MCF 10A (cell line): ENCODE results near the gene TAF8. TPM values are rescaled to one million over a fixed set of nuclear protein-coding genes. Genes with fewer than 3 reads are reported as not detected.

Source experiments
- BruUV-seq: library from RNA; stranded (reverse); fragments of 400-500 nt; replicated peaks from 2 replicates; lab custom pipeline; 2021; lab: Mats Ljungman, UMichigan
- CTCF ChIA-PET: fragments of 300-600 bp; sonication (Branson Sonifier 250); formaldehyde crosslinking; extraction: SDS; loops from one replicate; lab custom pipeline; 2021; ENCODE audit warnings: antibody characterized with exemption, inconsistent platforms; lab: Yijun Ruan, JAX
- POLR2A ChIA-PET: fragments of 300-600, 350-650 bp; sonication (Branson Sonifier 250); formaldehyde crosslinking; extraction: SDS; loops from one replicate; lab custom pipeline; 2020; ENCODE audit warnings: antibody characterized with exemption, inconsistent platforms; lab: Yijun Ruan, JAX
- DNase-seq: peaks from one replicate; pipeline ENCODE4 v3.0.0-alpha.2; 2018; ENCODE audit not compliant: unreplicated experiment
- H3K27ac Mint-ChIP-seq: one replicate; pipeline ENCODE4 v1.8.0; 2022; ENCODE audit warnings: mild to moderate bottlenecking, low read depth, mixed read lengths; ENCODE audit not compliant: unreplicated experiment
- H3K27me3 Mint-ChIP-seq: one replicate; pipeline ENCODE4 v1.8.0; 2022; ENCODE audit warnings: mixed read lengths; ENCODE audit not compliant: insufficient read depth, unreplicated experiment
- H3K36me3 Mint-ChIP-seq: one replicate; pipeline ENCODE4 v1.8.0; 2022; ENCODE audit warnings: mild to moderate bottlenecking, moderate library complexity, mixed read lengths; ENCODE audit not compliant: insufficient read depth, unreplicated experiment
- H3K4me1 Mint-ChIP-seq: one replicate; pipeline ENCODE4 v1.8.0; 2022; ENCODE audit warnings: mixed read lengths; ENCODE audit not compliant: insufficient read depth, unreplicated experiment
- H3K4me3 Mint-ChIP-seq: one replicate; pipeline ENCODE4 v1.8.0; 2022; ENCODE audit warnings: mild to moderate bottlenecking, moderate library complexity, mixed read lengths; ENCODE audit not compliant: unreplicated experiment
- H3K9me3 Mint-ChIP-seq: one replicate; pipeline ENCODE4 v1.8.0; 2022; ENCODE audit warnings: mixed read lengths; ENCODE audit not compliant: unreplicated experiment
- CTCF ChIP-seq: fragments of 200-600 bp; IDR thresholded peaks from one replicate; pipeline ENCODE4 v1.8.0; 2022; ENCODE audit warnings: antibody characterized with exemption, mild to moderate bottlenecking; ENCODE audit not compliant: unreplicated experiment
- intact Hi-C: fragments of 100-400 bp; cut with micrococcal nuclease; formaldehyde crosslinking; loops from 2 replicates; pipeline ENCODE4 v1.14.1; 2022
- total RNA-seq: library from RNA; stranded (reverse); gene quantifications from 2 replicates; pipeline ENCODE4 v1.2.3, GENCODE V29; 2022

Gene TAF8
- total RNA-seq, 1 experiment from 2014 or later = 23.8 TPM

DNA sequence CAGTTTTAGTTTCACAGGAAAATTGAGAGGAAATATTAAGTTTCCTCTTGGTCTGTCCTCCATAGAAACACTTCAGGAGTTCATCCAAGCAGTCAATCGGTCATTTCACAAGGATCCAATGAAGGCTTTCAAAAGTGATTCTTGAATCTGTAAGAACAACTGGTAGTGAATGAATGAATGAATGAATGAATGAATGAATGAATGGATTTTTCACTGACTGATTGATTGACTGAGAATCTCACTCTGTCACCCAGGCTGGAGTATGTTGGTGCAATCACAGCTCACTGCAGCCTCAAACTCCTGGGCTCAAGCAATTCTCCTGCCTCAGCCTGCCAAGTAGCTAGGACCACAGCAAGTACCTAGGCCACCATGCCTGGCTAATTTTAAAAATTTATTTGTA, 39.4 kb upstream of the TAF8 start:
- Mint-ChIP-seq H3K9me3 (no peaks in the 10 kb centered on the region), H3K4me1 (no peaks in the 10 kb centered on the region), H3K36me3 (peaks cover 63% of the 10 kb centered on the region), H3K27ac (no peak overlapping the region), H3K4me3 (no peak overlapping the region), H3K27me3 (no peaks in the 10 kb centered on the region)
- DNase-seq = no peak
- POLR2A ChIA-PET = no interaction called here
- BruUV-seq = no TSS peak
- CTCF ChIA-PET = no interaction called here
- no peak for TF ChIP-seq CTCF
- intact Hi-C loops = no loop called here

DNA sequence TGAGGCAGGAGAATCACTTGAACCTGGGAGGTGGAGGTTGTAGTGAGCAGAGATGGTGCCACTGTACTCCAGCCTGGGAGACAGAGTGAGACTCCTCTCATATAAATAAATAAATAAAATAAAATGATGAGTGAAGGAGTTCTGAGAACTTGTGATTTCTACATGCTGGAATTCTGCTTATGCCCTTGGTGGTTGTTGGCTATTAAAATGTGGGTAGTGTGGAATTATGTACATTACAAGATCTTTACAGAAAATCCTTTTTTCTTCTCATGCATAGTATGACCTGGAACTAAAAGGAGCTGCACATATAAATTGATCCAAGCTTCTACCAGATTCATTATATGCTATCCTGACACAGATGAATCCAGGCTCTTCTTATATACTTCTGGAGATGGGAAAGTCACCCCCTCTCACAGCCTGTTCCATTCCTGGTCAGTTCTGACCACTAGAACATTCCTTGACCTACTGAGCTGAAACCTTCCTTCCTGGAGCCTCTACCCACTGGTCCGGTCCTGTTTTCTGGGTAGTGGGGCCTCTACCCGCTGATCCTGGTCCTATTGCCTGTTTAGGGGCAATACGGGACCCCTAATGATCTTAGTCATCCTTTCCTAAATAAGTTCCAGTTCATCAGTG, 37.7 kb upstream of the TAF8 start:
- no TSS peak for BruUV-seq
- ChIA-PET POLR2A (interaction anchor here (0.6 to 0.7 kb wide), 2 partner anchors 22 to 414 kb away, joined by 3 read pairs; no protein-coding TSS in a partner anchor), CTCF (interaction anchor here (0.8 kb wide), 1 partner anchor 9 kb away, joined by 3 read pairs; no protein-coding TSS in a partner anchor)

GRCh38 chr6:42013134-42013516, 37.2 kb upstream of the TAF8 start:
- POLR2A ChIA-PET = interaction anchor here (0.6 kb wide), 2 partner anchors 55 to 415 kb away, joined by 3 read pairs; no protein-coding TSS in a partner anchor
- H3K4me1 Mint-ChIP-seq = peaks cover 9% of the 10 kb centered on the region
- peaks cover 72% of the 10 kb centered on the region for H3K36me3 Mint-ChIP-seq

More for the DNA sequence above, 37.7 kb upstream of the TAF8 start:
- Mint-ChIP-seq H3K27me3 (no peaks in the 10 kb centered on the region), H3K27ac (no peak overlapping the region), H3K36me3 (peaks cover 77% of the 10 kb centered on the region), H3K4me3 (no peak overlapping the region), H3K4me1 (peaks cover 9% of the 10 kb centered on the region), H3K9me3 (no peaks in the 10 kb centered on the region)
- intact Hi-C loops = no loop called here
- TF ChIP-seq CTCF = no peak
- no peak for DNase-seq

More at GRCh38 chr6:42013134-42013516, 37.2 kb upstream of the TAF8 start:
- Mint-ChIP-seq H3K9me3 (no peaks in the 10 kb centered on the region), H3K27me3 (no peaks in the 10 kb centered on the region), H3K27ac (no peak overlapping the region), H3K4me3 (no peak overlapping the region)
- CTCF ChIA-PET = no interaction called here
- no TSS peak for BruUV-seq
- no peak for TF ChIP-seq CTCF
- DNase-seq = no peak
- intact Hi-C loops = no loop called here
